CMK (cell line): ENCODE results near the gene SIT1.
"Not testable (repeated sequence)": the region's sequence is repeated elsewhere in the genome, so short reads cannot be mapped to it uniquely, and the experiment has no call there.

Source experiments
- DNase-seq: peaks from one replicate; pipeline ENCODE4 v3.0.0-alpha.2; 2010; ENCODE audit warnings: low read depth

The SIT1 gene

GRCh38 chr9:35637427-35637955 lies 13.2 kb downstream of the SIT1 start:
- DNase-seq: not testable (repeated sequence)

DNA sequence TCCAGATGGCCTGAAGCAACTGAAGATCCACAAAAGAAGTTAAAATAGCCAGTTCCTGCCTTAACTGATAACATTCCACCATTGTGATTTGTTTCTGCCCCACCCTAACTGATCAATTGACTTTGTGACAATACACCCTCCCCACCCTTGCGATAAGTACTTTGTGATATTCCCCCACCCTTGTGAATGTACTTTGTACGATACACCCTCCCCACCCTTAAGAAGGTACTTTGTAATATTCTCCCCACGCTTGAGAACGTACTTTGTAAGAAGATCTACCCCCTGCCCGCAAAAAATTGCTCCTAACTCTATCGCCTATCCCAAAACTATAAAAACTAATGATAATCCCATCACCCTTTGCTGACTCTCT lies 13.9 kb downstream of the SIT1 start:
- DNase-seq: not testable (repeated sequence)

- DNase-seq: no peak
These were observed 14.4 kb downstream of the SIT1 start for GRCh38 chr9:35636135-35636876.

- DNase-seq: no peak
These were observed 15.0 kb downstream of the SIT1 start for GRCh38 chr9:35635730-35636129.

DNA sequence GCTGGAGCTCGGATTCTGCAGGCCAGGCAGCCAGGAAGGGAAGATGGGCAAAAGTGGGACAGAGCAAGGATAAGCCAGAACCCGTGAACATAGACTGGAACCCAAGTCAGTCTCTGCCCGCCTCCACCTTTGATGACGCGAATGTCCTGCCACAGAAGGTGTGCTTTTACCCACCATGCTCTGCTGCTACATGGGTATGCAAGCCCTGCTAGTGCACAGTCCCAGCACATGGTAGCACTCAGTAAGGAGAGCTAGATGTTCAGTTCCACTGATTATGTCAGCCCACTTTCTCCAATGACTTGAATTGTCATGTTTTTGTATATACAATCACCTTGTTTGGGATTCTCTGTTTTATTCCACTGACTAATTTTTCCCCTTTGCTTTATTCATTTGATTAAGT lies 21.1 kb downstream of the SIT1 start:
- DNase-seq: no peak

GRCh38 chr9:35628389-35628991 lies 22.2 kb downstream of the SIT1 start:
- DNase-seq: no peak

GRCh38 chr9:35627575-35627974 lies 23.2 kb downstream of the SIT1 start:
- DNase-seq: no peak

DNA sequence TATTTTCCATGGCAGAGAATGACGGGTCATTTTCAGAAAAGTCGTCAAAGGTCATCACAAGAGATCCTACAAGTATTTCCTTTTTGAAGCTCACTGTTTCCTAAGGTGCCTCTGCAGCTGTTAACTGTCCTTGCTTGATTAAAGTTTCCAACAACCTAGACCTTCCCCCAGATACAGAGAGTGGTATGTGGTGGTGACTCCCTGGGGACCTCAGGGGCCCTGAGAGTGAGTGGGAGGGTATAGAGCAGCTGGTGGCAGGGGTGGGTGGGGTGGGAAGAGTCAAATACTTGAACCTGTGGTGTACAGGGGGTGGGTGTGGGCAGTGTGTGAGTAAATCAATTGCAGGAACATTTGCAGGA lies 31.0 kb downstream of the SIT1 start:
- no peak for DNase-seq

- DNase-seq: no peak
These were observed 31.6 kb downstream of the SIT1 start for GRCh38 chr9:35618854-35619799.

DNA sequence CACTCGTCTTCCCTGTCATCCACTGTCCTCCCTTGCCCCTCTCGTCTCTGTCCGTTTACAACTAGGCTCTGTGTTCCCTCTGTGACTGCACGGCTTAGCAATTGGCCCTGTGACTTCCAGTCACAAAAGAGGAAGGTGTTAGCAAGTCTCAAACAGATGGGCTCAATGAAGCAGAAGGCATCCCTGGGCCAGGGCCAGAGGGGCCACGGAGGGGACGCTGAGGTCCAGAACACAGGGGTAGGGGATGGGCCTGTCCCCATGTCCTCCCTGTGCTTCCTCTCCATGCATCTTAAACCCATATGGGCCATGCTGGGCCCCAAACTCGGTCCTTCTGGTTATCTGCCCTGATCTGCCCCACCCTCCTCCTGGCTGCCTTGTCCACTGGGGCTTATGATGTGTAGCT lies 32.4 kb downstream of the SIT1 start, which contains the start of gene CD72:
Gene CD72, minus strand, starts transcription at position 89 of the 403 bp plus-strand sequence. CDS start 110 bp downstream, outside the sequence.
- DNase-seq: no peak

DNA sequence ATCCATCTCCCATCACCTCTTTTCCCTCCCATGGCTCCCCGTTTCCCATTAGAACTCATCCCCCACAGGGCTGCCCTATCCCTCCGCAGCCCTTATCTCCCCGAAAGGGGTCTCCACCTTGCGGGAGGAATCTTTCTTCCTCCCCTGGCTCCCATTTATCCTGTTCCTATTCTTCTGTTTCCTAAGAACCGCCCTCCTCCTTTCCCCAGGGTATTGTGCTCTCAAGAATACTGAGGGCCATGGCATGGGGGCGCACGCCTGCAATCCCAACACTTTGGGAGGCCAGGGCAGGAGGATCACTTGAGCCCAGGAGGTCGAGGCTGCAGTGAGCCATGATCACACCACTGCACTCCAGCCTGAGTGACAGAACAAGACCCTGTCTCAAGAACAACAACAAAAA lies 33.2 kb downstream of the SIT1 start:
- DNase-seq: no peak

- DNase-seq: no peak
These were observed 33.9 kb downstream of the SIT1 start for GRCh38 chr9:35616681-35617459.

- no peak for DNase-seq
These were observed 34.6 kb downstream of the SIT1 start for GRCh38 chr9:35615981-35616680.

DNA sequence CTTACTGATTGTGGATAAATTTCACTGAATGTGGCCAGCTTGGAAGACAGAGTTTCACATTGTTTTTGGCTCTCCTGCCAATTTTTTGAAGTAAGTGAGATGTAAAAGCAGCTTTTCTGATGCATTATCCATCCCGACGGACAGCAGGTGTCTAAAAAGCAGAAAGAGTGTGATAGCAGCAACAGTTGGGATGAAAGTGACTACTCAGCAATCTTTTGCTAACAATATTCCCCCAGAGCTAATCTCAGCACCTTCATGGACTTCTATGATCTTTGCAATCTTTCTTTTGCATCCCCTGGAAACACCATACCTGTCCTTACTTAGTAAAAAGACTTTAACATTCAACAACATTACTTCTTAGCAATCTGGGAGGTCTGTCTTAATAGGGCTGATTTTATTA lies 37.9 kb downstream of the SIT1 start:
- DNase-seq: no peak

GRCh38 chr9:35612066-35612465 lies 38.7 kb downstream of the SIT1 start:
- not testable (repeated sequence) for DNase-seq

DNA sequence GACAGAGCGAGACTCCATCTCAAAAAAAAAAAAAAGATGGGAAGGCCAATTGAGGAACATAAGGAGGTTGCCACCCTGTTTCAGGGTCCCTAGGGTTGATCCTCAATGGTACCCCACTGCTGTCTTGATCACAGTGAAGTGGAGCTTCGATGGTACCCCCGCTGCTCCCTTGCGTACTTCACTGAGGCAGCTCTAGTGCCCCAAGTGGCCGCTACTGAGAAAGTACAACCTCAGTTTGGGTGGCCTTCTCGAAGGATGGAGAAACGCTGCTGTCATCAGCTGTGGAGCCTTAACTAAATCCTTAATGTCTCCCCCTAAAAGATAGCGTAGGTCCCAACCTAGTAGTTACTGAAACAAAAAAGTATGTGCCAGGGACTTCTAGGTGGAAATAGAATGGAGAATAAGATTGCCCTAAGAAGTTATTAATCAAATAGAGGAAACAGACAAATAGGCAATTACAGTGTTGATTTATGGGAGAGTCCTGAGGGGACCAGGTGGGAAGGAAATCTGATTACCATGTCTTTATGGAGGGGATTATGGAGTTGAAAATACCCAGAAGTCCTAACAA lies 39.4 kb downstream of the SIT1 start:
- no peak for DNase-seq

GRCh38 chr9:35609820-35610163 lies 40.9 kb downstream of the SIT1 start:
- no peak for DNase-seq

DNA sequence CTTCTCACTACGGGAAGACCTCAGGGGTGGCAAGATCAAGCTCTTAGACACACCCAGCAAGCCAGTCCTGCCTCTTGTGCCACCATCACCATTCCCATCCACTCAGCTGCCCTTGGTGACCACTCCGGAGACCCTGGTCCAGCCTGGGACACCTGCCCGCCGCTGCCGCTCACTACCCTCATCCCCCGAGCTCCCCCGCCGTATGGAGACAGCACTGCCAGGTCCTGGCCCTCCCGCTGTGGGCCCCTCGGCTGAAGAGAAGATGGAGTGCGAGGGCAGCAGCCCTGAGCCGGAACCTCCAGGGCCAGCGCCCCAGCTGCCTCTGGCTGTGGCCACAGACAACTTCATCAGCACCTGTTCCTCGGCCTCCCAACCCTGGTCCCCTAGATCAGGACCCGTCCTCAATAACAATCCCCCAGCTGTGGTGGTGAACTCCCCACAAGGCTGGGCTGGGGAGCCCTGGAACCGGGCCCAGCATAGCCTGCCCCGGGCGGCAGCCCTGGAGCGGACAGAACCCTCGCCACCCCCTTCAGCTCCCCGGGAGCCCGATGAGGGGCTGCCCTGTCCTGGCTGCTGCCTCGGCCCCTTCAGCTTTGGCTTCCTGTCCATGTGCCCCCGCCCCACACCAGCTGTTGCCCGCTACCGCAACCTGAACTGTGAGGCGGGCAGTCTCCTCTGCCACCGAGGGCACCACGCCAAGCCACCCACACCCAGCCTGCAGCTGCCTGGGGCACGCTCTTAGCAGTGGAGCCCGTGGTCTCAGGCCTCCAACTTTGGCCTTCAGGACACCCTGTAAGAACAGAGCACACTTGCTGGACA lies 41.5 kb downstream of the SIT1 start:
- no peak for DNase-seq

- DNase-seq: no peak
These were observed 42.5 kb downstream of the SIT1 start for GRCh38 chr9:35608221-35608620.

DNA sequence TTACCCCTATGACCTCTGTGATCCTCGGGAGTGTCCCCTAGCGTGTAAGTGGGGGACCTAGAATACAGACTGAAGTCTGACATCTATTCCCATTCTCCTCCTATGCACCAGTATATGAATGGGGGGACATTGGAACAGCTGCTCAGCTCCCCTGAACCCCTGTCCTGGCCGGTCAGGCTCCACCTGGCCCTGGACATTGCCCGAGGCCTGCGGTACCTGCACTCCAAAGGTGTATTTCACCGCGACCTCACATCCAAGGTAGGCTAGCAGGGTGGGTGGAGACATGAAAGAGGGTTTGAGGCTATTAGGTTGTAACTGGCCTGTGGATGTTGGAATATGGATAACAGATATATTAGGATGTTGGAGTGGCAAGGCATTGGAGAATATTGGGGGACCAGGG lies 44.0 kb downstream of the SIT1 start:
- no peak for DNase-seq
